HG03159 (cell line): ENCODE data around the gene CRYM.
"Not testable (repeated sequence)": the region's sequence is repeated elsewhere in the genome, so short reads cannot be mapped to it uniquely, and the experiment has no call there.

Experiments used
- ATAC-seq: cut with Tn5 transposase; IDR thresholded peaks from one replicate; pipeline ENCODE4 v1.9.1; 2021; ENCODE audit warnings: mild to moderate bottlenecking, moderate library complexity; ENCODE audit not compliant: unreplicated experiment

The CRYM gene

DNA sequence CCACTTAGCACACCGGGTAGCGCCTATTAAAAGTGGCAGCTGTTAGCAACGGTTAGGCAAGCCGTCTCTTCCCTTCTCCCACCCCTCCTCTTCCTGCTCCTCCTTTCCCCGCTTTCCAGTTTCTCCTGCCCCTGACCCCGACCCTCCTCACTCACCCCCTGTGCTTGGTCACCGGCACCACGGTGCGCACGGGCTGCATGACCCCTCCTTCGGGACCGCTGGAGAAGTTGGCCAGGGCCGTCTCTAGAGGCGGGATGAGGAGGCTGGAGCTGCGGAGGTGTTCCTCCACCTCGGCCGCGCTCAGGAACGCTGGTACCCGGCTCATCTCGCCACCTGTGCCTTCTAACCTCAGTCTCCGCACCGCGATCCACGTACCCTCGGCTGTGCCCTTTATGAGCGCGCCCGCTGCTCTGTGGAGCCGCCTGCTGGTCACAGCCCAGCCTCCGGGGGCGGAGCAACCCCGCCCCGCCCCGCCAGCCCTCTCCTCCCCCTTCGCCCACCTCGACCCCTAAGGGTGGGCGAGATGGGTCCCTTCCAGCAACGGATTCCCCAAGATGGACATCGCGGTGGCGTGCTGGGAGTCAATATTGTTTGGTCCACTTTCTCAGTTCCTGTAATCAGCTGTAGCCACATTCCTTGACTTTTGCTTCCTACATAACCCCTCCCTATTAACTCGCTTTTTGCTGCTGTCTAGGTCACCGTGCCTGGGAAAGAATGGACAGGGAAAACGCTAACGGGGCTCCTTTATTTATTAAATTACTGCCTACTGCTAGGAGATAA lies at the start of gene CRYM:
Gene CRYM, minus strand, starts transcription at position 364 of the 780 bp plus-strand sequence. Its CDS starts 39 bp downstream, at position 325.
- no peak for ATAC-seq

DNA sequence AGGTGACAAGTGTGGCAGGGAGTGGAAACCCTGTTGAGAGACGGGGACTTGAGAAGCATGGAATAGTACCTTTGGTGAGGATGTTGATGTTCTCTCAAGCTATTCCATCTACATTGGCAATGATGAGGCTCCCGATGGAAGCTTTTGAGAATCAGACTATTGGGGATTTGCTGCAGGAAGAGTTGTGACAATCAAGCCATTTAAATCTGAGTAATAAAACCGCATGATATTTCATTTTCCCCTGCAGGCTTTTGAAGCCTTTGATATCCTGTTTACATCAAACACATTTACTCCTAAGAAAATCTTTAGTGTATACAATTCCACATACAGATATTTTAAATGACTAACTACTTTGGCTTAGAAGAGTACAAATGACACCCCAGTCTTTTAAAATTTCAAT lies 49.0 kb upstream of the CRYM start:
- ATAC-seq = no peak

DNA sequence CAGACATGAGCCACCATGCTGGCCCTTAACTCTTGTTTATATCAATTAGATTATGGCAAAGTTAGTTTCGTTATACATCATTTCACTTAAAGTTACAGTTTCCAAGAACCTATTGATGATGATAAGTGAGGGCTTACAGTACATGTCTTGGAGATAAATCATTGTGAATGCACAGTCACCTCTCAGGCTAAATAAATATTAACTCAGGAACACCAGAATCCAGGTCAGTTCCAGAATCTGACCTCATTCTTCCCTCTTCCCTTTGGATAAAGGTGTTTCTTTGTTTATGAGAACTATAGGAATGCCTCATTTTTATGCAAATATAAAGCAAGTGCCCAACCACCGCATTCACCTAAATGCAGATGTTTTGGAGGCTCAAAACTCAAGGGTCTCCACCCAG lies 48.4 kb upstream of the CRYM start:
- no peak for ATAC-seq

DNA sequence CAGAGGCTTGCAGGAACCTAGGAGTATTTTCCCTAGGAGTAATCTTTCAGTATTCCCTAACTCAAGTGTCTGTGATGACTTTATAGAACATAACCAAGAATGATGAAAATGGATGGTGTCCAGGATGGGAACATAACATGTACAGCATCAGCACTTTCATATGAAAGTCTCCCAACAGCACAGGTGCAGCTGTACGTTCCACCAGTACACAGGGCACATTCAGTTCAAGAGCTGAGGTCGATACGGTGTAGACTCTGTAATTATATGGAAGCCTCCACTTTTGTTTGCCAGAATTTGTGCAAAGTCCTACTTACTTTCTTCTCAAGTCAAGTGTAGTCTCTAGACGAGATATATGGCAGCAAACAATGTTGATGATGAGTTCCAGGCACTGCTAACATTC lies 46.2 kb upstream of the CRYM start:
- no peak for ATAC-seq

DNA sequence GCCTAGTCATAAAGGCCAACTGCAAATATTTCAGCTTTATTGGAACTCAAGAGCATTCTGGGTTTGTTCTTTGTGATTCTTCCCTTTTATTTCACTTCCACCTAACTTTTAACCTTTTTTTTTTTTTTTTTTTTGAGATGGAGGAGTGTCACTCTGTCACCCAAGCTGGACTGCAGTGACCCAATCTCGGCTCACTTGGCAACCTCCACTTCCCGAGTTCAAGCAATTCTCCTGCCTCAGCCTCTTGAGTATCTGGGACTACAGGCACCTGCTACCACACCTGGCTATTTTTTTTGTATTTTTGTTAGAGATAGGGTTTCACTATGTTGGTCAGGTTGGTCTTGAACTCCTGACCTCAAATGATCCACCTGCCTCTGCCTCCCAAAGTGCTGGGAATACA lies 44.2 kb upstream of the CRYM start:
- ATAC-seq = not testable (repeated sequence)

DNA sequence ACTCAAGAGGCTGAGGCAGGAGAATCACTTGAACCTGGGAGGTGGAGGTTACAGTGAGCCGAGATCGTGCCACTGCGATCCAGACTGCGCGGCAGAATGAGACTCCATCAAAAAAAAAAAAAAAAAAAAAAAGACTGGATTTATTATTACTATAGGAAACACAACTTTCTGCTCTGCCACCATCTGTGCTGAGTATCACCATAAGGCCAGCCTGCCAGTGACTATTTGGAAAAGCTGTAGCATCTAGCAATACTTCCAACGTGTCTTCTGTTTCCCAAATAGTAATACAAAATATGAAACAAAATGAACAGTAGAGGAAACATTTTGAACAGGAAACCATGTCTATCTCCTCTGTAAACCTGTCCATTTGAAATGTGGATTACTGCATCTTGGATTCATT lies 43.6 kb upstream of the CRYM start:
- no peak for ATAC-seq

DNA sequence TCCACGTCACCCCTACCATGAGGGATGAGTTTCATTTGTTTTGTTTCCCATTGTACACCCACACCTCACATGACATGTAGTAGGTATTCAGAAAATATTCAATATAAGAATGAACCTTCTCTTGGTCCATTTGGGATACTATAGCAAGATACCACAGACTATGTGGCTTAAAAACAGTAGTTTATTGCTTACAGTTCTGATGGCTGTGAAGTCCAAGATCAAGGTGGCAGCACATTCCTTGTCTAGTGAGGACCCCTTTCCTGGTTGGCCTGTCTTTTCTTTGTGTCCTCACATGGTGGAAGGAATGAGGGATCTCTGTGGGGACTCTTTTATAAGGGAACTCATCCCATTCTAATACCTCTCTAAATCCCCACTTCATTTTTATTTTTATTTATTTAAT lies 36.2 kb upstream of the CRYM start:
- no peak for ATAC-seq

DNA sequence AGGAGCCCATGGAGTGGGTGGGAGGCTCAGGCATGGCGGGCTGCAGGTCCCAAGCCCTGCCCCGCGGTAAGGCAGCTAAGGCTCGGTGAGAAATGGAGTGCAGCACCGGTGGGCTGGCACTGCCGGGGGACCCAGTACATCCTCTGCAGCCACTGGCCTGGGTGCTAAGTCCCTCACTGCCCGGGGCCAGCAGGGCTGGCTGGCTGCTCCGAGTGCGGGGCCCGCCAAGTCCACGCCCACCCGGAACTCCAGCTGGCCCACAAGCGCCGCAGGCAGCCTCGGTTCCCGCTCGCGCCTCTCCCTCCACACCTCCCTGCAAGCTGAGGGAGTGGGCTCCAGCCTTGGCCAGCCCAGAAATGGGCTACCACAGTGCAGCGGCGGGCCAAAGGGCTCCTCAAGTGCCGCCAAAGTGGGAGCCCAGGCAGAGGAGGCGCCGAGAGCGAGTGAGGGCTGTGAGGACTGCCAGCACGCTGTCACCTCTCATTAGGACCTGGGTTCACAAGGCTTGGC lies 34.8 kb upstream of the CRYM start:
- ATAC-seq = not testable (repeated sequence)

DNA sequence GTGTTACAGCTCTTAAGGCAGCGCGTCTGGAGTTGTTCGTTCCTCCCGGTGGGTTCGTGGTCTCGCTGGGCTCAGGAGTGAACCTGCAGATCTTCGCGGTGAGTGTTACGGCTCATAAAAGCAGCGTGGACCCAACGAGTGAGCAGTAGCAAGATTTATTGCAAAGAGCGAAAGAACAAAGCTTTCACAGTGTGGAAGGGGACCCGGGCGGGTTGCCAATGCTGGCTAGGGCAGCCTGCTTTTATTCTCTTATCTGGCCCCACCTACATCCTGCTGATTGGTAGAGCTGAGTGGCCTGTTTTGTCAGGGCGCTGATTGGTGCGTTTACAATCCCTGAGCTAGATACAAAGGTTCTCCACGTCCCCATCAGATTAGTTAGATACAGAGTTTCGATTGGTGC lies 34.0 kb upstream of the CRYM start:
- not testable (repeated sequence) for ATAC-seq

DNA sequence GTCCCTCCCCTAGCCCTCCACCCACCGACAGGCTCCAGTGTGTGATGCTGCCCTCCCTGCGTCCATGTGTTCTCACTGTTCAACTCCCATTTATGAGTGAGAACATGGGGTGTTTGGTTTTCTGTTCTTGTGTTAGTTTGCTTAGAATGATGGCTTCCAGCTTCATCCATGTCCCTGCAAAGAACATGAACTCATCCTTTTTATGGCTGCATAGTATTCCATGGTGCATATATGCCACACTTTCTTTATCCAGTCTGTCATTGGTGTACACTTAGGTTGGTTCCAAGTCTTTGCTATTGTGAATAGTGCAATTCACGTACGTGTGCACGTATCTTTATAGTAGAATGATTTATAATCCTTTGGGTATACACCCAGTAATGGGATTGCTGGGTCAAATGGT lies 28.6 kb upstream of the CRYM start:
- not testable (repeated sequence) for ATAC-seq

DNA sequence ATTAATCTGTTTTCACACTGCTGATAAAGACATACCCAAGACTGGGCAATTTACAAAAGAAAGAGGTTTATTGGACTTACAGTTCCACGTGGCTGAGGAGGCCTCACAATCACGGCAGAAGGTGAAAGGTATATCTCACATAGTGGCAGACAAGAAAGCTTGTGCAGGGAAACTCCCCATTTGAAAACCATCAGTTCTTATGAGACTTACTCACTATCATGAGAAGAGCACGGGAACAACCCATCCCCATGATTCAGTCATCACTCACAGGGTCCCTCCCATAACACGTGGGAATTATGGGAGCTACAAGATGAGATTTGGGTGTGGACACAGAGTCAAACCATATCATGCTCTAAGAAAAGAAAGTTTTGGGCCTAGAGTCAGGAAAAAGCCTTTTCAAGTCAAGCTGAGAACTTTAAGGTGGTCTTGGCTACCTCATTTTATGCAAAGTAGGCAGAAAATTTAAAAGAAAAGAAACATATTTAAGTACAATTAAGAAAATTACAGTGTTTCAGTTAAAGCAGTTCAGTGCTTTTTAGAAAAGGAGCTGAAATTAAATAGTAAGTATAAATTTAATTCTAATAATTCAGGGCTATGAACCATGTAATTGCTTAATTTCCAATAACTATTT lies 24.9 kb upstream of the CRYM start:
- ATAC-seq = no peak

DNA sequence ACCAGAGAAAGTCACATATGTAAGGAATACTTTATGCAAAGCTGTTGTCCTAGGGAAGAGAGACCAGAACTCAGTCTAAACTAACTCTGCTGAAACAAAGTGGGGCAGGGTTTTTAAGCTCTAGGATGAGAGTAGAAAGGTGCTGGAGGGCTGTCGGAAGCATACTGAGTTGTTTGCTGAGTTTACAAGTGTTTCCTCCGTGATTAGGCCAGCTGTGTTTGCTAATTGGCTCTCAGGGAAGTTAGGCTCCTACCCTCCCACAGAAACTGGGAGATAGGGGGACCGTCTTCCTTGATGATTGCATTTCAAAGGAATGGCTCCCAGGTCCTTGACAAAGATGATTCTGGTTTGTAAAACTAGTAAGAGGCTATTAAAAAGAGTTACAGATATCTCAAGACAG lies 24.4 kb upstream of the CRYM start:
- ATAC-seq = no peak

DNA sequence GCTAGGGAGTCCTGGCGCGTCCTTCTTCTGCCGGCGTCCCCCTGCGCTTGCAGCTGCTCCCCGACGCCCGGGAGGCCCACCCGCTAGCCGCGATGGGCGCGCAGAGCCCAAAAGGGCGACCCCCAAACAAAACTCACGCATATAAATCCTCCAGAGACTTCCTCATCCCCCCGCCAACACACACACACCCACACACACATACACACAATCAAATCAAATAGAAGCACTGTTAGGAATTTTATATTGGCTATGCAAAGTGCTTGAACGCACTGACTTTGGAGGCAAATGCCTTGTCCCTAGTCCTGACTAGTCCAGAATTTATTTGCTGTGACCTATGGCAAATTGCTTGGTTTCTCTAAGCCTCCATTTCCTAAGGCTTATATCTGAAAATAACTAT lies 23.8 kb upstream of the CRYM start:
- ATAC-seq = no peak

DNA sequence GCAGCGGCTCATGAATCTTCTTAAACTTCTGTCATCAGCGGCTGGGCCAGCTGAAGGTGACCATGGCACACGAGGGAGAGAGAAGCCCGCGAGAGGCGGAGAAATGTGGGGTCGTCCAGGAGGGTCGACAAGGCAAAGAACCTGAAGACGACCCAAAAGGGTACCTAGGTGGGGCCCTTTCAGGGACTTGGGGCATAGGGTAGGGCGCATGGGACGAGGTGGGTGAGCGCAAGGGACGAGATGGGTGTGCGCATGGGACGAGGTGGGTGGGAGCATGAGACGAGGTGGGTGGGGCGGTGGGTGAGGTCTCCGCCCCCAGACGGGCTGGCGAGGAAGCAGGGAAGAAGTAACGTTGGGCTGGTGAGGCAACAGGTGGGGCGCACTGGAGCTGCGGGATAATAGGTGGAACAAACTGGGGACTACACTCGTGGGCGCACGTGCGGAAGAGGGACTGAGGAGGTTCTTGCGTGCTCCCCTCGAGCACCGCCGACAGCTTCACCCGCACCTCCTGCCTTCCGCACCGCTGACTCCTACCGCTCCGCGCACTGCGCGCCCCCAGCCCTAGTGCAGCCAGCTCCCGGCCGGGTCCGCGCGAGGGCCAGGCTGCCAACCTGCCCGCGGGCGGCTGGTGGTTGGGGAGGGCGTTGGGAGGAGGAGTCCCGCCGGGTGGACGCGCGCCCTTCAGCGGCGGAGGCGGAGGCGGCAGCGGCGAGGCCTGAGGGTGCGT lies 23.2 kb upstream of the CRYM start:
- peak; percentile 51 for ATAC-seq

DNA sequence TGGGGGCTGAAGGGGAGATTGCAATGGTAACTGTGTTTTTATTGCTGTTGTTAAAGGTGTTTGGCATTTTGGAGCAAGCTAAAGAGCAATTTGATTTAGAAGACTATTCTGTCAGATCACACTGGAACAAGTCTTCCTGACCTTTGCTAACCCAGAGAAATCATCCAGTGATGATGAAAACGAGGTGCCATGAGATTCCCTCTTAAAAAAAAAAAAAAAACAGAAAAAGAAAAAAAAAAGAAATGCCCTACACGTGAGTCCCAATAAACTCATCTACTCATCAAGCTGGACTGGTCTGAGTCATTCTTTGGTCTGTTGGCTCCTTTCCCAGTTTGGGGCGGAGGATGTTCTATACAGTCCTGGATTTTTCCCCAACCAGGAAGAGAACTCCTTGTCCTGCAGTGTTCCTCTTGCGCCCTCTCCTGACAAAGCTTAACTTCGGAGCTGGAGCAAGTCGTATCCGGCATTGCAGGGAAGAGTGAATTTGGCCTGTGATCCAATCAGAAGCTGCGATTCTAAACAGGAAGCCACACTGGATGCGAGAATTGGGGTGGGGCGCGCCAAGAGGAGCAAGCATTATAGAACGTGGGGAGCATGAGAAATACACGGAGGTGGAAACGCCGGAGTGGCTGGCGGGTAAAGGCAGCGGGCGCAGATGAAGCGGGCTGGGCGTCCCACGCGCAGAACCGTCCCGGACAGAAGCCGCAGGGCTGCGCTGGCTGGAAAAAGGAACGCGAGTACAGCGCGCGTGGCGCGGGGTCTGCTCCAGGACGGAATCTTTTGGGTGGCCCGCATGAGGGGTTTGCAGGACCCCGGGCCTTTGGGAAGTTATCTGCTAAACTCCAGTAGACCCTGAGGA lies 22.4 kb upstream of the CRYM start:
- peak; percentile 55 for ATAC-seq

DNA sequence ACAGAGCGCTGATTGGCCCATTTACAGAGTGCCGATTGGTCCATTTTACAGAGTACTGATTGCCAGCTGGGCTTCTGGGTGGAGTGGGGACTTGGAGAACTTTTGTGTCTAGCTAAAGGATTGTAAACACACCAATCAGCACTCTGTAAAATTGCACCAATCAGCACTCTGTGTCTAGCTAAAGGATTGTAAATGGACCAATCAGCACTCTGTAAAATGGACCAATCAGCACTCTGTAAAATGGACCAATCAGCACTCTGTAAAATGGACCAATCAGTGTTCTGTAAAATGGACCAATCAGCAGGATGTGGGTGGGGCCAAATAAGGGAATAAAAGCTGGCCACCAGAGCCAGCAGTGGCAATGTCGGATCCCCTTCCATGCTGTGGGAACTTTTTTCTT lies 11.7 kb upstream of the CRYM start:
- not testable (repeated sequence) for ATAC-seq

DNA sequence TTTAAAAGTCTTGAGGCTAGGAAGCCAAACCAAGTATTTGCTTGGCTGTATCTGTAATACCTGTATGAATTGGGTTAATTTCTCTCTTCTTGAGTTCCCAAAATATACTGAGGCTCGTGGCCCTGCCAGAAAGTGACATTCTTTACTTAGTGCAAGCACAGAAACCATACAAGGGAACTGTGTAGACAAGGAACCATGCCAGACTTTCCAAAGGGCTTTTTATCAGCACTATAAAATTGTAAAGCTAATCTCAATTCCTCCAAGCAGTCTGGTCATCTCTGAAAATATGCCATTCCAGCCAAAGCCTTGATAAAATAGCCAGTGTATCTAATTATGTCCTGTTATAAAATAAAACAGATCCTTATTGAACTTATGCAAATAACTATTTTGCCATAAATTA lies 7.2 kb upstream of the CRYM start:
- ATAC-seq = no peak

DNA sequence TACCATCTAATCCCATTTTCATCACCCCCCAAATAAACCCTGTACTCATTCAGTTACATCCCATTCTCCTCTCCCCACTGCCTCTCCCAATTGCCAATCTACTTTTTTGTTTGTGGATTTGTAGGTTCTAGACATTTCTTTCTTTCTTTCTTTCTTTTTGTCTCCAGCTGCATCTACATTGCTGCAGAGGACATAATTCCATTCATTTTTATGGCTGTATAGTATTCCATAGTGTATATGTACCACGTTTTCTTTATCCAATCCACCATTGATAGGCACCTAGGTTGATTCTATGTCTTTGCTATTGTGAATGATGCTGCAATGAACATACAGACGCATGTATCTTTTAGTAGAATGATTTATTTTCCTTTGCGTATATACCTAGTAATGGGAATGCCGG lies 6.3 kb upstream of the CRYM start:
- ATAC-seq = no peak

DNA sequence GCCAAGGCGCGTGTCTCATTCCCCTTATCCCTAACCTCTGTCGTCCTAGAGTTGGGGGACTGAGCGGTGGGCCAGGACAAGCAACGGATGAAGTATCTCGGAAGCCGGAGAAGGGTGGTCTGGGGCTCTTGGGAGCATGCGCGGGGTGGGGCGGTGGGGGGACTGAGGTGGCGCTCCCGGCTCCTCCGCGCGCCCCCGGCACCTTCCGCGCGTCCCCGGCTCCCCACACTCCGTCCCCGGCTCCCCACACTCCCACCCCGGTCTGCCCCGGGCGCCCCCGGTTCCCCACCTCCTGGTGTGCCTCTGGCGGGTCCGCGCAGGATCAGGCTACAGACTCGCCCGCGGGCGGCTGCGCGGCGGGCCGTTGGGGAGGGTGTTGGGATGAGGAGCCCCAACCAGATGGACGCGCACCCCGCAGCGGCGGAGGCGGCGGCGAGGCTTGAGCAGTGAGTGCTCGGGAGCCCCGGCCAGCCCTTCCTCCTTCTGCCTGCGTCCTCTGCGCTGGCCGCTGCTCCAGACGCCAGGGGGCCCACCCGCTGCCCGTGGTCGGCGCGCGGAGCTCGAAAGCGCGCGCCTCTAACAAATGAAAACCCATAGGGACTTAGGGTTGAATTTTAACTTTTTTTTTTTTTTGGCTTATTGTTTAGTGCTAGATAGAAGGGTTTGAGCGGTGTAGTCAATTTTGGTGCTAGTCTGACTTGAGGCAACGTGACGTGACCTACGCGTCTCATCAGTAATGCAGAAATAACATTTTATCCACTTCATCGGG lies 5.6 kb upstream of the CRYM start:
- ATAC-seq = no peak
